ENCODE results near the gene NODAL.
"Not testable (repeated sequence)": the region's sequence is repeated elsewhere in the genome, so short reads cannot be mapped to it uniquely, and the experiment has no call there.

NODAL gene

DNA sequence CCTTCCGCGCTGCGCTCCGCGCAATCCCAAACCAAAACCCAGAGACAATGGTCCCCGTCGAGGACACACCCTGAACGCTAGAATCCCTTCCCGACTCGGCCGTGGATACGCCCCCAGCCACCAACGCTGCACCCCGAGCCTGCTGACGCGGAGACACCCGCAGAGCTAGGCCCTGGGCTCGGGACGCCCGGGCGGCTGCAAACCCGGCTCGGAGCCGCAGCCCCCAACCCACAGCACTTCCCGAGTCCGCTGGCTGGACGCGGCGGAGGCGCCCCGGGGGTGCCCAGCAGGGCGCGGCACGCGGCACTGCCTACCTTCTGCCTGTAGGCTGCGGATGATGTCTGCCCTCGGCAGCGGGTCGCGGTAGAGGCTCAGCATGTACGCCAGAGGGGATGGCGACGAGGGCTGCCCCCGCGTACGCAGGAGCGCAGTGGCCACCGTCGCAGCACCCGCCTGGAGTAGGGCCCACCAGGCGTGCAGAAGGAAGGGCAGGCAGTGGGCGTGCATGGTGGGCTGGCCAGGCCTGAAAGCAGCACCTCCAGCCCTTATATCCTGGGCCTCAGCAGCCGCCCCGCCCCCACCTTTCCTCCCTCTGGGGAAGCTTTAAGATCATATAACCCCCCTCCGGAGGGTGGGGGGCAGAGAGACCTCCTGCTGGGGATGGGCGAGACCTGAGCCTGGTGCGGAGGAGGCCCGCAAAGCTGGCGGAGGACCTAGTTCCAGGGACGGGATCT, at the start of gene NODAL:
TSS of gene NODAL (minus strand) at position 521 of the 734 bp plus-strand sequence. CDS start at position 507, 14 bp downstream.
- no peak for DNase-seq

- no peak for DNase-seq
Observed at GRCh38 chr10:70490142-70490541, 48.7 kb upstream of the NODAL start.

- no peak for DNase-seq
Observed at GRCh38 chr10:70487824-70488223, 46.3 kb upstream of the NODAL start.

GRCh38 chr10:70483872-70484271, 42.4 kb upstream of the NODAL start:
- not testable (repeated sequence) for DNase-seq

- DNase-seq = no peak
Observed at GRCh38 chr10:70482982-70483760, 41.7 kb upstream of the NODAL start.

- DNase-seq = no peak
Observed at GRCh38 chr10:70481831-70482530, 40.5 kb upstream of the NODAL start.

DNA sequence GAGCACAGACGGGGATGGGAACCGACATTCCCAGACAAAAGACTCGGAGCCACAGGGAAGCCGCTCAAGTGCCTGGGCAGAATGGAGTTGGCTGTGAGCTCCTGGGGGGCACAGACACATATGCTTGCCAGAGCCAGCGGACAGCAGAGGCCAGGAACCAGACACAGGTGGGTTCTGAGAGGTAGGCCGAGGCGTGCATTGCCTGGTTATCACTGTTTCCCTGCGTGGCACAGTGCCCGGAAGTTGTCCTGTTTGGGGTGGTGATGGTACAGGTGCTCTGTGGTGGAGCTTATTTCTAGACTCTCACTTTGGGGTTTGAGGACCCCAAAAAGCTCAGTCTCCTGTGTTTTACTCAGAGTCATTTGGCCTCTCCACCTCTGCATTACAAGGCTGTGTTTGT, 39.6 kb upstream of the NODAL start:
- no peak for DNase-seq

DNA sequence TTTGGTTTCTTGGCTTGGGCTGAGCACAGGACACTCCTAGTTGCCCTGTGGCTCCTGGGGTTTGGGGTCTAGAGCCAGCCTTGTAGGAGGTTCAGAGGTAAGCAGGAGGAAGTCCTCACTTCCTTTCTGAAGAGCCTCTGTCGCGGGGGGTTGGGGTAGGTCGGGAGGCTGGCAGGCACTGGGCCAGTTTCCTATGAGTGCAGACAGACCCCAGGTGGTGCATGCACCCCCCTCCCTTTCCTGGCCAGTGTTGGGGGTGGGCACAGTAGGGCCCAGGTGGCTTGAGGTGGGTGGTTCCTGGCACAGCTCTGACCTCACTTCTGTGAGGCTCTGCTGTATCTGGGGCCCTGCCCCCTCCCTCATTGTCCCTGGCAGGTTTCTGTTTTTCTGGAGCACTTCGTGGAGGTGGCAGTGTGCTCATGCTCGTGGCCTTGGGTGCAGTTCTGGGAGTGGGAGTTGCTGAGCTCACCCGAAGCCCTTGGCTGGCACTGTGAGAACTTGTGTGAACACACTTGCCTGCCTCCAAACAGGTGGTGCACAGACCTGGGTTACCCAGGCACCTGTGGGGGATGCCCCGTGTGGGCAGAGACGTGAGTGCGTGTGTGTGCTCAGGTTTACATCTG, 38.9 kb upstream of the NODAL start:
- DNase-seq = no peak

DNA sequence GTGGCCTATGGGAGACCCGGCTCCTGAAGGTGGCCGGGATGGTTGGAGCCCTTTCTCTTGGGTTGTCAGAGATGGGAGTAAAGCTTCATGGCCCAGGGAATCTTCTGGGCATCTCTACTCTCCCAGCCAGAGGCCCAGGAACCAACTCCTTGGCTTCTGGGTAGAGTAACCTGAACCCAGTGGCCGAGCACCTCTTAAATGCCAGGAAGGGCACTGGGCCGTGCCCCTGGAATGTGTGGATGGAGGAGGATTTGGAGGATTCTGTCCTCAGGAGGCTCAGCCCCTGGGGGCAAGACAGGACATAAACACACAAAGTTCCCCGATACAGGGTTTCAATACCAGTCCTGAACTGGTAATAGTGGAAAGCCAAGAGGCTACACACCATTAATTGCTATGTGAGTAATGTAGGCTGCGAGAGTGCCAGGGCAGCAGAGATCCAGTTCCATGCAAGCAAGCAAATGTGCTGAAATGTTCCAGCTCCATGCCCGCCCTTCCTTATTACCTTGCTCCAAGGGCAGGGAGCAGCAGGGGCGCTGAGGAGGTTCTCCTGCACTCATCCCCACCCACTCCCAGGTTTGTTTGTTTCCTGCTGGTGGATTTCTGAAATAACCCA, 38.3 kb upstream of the NODAL start:
- DNase-seq = no peak

DNA sequence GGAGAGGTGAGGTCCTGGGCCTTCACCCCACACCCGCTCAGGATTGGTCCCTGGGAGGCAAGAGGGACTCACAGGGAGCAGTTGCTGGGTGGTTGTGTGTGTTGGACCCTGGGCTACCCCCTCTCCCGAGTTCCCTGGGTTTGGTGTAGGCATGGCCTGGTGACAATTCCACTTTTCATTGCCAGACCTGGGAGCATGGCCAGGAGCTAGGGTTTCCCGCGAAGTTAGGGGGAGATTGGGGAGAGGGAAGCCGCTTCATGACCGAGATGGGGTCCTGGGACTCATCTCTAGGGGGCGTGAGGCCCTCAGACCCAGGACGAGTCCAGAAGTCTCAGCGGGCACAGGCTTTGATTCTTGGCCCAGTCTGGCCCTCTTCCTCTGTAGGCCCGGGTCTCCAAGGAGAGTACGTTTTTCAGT, 37.7 kb upstream of the NODAL start:
- DNase-seq = no peak

DNA sequence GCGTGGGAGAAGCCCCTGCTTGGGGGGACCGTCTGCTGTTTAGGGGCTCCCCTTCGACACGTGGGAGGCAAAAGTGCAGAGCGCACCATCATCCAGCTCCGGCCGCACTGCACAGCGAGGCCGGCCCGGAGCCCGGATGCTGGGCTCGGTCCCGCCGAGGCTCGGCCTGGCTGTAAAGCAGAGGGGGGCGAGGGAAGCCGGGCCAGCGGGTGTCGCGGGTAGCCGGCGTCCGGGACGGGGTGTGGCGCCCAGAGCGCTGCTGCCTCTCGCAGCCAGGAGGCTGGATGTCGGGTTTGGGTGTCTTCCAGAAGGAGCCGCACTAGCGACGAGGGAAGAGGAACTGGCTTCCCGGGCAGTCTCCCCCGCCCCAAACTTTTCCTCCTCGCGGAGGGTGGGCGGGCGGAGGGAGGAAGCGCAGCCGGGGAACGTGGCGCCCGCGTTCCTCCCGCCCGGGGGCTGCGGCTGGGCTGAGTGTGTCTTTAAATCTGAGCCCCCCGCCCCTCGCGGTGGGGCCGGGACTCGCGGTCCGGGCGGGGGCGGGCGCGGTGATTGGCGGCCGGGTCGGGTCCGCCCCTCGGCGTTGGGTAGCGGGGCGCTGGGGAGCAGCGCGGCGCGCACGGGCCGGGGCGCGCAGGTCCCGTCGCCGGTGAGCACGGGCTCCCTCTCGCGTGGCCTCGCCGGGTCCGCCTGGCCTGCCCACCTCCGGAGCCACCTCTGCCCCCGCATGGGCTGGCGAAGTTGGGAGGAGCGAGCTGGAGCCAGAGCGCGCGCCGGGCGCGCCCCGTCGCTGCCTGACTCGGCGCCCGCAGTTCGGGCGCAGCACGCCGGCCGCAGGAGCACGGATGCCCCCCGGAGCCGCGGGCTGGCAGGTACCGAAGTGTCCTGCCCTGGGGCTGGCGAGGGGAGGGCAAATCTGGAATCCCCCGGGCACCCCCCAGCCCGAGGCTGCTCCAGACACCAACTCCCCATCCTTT, 37.0 kb upstream of the NODAL start, which contains the start of gene PALD1:
TSS of gene PALD1 (plus strand) at position 577 of the 974 bp plus-strand sequence. CDS start 47,185 bp downstream, outside the sequence.
- DNase-seq = peak; percentile 86

DNA sequence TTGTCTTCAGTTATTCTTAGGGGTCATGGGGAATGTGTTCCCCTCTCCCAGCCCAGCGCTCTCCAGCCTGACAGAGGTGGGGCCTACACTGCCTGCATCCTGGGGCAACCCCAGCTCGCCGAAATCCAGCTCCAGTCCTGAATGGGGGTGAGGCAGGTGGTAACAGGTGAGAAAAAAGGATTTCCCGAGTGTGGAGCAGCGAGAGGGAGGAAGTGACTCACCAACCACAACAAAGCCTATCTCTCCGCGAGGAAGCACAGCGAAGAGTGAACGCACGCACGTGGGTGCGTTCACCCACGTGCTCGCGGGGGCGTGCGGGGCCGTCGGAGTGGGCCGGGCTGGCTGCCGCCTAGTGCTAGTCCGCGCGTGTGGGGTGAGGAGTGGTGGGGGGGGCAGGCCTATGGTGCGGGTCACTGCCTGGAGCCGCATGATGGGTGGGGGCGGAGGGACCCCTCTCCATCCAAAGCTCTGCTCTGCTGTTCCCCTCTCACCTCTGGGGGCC, 36.2 kb upstream of the NODAL start:
- no peak for DNase-seq

- DNase-seq = no peak
Observed at GRCh38 chr10:70476249-70477035, 35.0 kb upstream of the NODAL start.

DNA sequence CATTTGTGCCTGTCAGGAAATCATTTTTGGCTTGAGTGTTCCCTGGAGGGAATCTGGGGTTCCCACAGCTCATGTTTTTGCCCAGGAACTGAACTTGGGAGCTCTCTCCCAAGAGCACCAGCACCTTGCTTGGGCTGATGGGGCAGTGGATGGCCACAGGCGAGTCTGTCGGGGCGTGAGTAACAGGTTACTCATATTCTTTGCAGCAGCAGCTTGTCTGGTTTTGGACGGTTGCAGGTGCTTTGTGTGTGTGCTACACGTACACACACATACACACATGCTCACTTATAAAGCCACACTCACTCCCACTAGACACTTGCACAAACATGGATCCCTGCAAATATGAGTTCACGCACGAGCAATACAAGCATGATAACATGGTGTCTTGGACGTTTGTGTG, 34.2 kb upstream of the NODAL start:
- DNase-seq = no peak

GRCh38 chr10:70474780-70475179, 33.3 kb upstream of the NODAL start:
- no peak for DNase-seq

DNA sequence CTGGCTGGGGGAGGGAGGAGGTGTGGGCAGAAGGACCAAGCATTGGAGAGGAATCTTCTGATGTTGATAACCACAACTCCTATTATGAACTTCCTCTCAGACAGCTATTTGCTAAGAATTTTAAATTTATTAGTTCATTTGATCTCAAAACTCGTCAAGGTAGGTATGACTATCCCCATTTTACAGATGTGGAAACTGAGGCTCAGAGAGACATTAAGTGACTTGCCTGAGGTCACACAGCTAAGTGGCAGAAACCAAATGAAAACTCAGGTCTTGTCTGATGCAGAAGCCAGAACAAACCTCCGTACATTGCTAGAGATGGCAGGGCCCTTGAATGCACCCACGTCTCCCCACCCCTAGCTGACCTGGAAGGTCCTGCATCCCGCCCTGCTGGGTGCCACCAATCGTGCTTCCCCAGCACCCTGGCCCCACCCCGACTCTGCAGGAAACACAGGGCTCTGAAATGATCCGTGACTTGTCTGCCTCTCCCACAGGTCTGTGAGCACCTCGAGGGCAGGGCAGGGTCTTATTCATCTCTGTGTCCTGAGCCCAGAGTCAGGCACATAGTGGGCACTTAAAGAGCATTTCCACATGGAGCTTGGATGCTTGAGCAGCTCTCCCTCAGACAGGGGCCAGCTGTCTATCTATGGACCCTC, 31.4 kb upstream of the NODAL start:
- no peak for DNase-seq

DNA sequence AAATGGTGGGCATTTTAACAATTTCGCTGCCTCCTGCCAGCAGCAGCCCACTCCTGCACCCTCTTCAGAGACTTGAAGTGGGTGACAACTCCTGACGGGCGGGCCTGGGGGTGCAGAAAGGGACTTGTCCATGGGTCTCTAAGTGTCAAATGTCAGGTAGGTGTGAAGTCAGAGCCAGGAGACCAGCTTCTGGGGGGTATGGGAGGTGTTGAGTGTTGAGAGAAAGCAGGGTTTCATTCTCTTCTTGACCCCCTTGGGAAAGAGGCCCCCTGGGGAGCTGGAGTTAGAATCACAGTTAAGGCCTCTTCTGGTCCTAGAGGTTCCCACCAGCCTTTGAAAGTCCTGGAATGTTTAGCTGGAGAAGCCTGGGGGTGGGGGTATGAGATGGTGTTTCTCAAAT, 25.5 kb upstream of the NODAL start:
- no peak for DNase-seq

DNA sequence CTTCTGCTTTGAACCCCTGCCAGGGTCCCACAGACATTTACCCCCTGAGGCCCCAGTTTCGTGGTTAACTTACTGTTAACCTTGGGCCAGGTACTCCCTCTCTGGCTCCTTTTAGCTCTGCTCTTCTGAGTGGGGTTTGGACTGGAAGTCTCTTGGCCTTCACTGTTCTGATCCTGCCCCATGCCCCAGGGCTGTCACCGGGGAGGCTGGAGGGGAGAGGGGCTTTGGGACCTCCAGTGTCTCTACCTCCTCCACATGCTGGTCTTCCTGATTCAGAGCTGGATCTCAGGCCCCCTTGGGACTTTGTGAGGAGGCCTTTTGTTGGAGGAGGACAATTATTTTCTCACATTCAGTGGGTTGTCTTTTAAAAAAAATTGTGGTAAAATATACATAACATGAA, 24.4 kb upstream of the NODAL start:
- DNase-seq = no peak

DNA sequence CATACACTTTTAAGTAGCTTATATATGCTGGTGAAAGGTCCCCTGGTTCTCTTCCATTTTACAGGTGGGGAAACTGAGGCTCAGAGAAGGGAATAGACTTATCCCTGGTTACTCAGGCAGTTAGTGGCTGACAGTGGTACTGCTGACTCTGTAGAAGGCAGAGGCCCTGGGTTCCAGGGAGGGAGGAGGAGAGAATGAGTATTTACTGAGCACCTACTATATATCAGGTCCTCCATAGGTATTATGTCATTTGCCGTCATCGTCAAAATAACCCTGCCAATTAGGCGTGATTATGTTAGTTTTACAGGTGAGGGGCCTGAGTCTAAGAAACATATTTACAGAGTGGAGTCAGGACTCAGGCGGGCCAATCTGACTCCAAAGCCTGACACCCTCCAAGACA, 23.8 kb upstream of the NODAL start:
- no peak for DNase-seq
